H1 (cell line): ENCODE results near the gene FOSL2. TPM values are rescaled to one million over a fixed set of nuclear protein-coding genes. Genes with fewer than 3 reads are reported as not detected.

Experiments used
- ASH2L ChIP-seq: fragments of 200-600, 300-600 bp; sonication (generic); IDR thresholded peaks from one replicate; pipeline ENCODE4 v1.7.1; 2017; ENCODE audit warnings: low read length
- BACH1 ChIP-seq: IDR thresholded peaks from 2 replicates; pipeline ENCODE4 v1.6.1; 2012; ENCODE audit warnings: low read length, improper control_type of control experiment
- CHD2 ChIP-seq: IDR thresholded peaks from 2 replicates; pipeline ENCODE4 v1.6.1; 2012; ENCODE audit warnings: low read length, improper control_type of control experiment
- E2F6 ChIP-seq: IDR thresholded peaks from 2 replicates; pipeline ENCODE4 v1.6.1; 2012; ENCODE audit warnings: inconsistent platforms
- NANOG ChIP-seq: IDR thresholded peaks from 2 replicates; pipeline ENCODE4 v1.6.1; 2011; ENCODE audit warnings: low read length, low read depth, mild to moderate bottlenecking, inconsistent platforms; ENCODE audit not compliant: insufficient read depth, poor library complexity, severe bottlenecking
- RBBP5 ChIP-seq: IDR thresholded peaks from 2 replicates; pipeline ENCODE4 v1.7.1; 2012; ENCODE audit warnings: low read depth, mild to moderate bottlenecking, inconsistent platforms, low read length, moderate library complexity, borderline replicate concordance
- polyA plus RNA-seq, 7 experiments: library from polyadenylated mRNA; depleted of rRNA in 3 of 7; stranded (reverse) in 5 of 7; unstranded in 2 of 7; fragments of >200 nt in 5 of 7; fragments of 200-250 nt in 2 of 7; gene quantifications; 1 replicate in 5 of 7; 2 replicates in 1 of 7; 4 replicates in 1 of 7; pipeline versions ENCODE4 v1.2.1 to v1.2.3, GENCODE V29; 2011 to 2013; ENCODE audit warnings: missing spikeins in 2 of 7, mixed read lengths in 2 of 7
- total RNA-seq: library from RNA; stranded (reverse); fragmentation: NEBNext Ultra II Directional; extraction: Animal tissue kit (Norgen Biotek cat#: 25700); gene quantifications from 2 replicates; pipeline ENCODE4 v1.2.1, GENCODE V29; 2021

The FOSL2 gene
- total and polyA plus RNA-seq, 2 of the 8 experiments (the other 6 are each of a cell fraction or from before 2014, with no cell fraction given) = 1.5 to 4.5 TPM

- TF ChIP-seq RBBP5 (no peak), ASH2L (no peak), NANOG (no peak), CHD2 (no peak), E2F6 (no peak), BACH1 (no peak)
These were observed 8.8 kb downstream of the FOSL2 start (continued) for GRCh38 chr2:28401411-28401810.
